ENCODE data around the gene MAP3K1. TPM values are rescaled to one million over a fixed set of nuclear protein-coding genes. Genes with fewer than 3 reads are reported as not detected.

MAP3K1 gene
- total and polyA plus RNA-seq, 9 of the 15 experiments (the other 6 are each of a cell fraction or from before 2014, with no cell fraction given) = 3.9 to 13.9 (median 7.5) TPM

DNA sequence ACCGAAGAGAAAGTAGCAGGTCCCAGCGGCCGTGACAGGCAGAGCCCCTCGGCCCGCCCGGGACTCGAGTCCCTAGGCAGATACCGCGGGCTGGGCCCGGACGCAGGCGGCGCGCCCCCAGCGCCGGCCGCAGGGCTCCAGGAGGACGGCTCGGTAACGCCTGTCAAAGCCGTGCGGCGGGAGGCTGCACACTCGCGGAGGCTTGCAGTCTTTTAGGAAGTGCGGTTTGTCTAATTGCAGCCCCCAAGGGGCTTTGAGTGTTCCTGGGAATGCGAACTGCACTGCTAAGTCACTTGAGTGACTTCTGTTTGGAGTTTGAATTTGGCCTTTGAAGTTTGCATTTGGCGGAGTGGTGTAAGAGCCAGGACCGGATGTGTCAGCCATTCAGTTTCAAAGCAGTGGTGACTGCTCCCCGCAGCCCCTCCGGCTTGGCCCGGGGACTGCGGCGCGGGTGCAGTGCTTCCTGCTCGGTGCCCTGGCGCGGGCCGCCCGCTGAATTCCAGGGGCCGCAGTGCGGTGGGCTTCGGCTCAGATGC is 1.3 kb downstream of the MAP3K1 start (continued):
- TF ChIP-seq, protein P1, sequence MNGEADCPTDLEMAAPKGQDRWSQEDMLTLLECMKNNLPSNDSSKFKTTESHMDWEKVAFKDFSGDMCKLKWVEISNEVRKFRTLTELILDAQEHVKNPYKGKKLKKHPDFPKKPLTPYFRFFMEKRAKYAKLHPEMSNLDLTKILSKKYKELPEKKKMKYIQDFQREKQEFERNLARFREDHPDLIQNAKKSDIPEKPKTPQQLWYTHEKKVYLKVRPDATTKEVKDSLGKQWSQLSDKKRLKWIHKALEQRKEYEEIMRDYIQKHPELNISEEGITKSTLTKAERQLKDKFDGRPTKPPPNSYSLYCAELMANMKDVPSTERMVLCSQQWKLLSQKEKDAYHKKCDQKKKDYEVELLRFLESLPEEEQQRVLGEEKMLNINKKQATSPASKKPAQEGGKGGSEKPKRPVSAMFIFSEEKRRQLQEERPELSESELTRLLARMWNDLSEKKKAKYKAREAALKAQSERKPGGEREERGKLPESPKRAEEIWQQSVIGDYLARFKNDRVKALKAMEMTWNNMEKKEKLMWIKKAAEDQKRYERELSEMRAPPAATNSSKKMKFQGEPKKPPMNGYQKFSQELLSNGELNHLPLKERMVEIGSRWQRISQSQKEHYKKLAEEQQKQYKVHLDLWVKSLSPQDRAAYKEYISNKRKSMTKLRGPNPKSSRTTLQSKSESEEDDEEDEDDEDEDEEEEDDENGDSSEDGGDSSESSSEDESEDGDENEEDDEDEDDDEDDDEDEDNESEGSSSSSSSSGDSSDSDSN (IDR thresholded peaks at IDR 0.05; ENCODE audit: borderline replicate concordance in 1 of 2, low read depth in 2 of 2, low read length in 2 of 2) = peak; percentile 94 to 96
- 0 out of 2 replicates have a peak, but pooled peaks have one; percentile 9 for TF ChIP-seq FOXP1 (CRISPR knock-in tag; IDR thresholded peaks at IDR 0.05)
- no peak for TF ChIP-seq NR2C1 (IDR thresholded peaks at IDR 0.05)
- TF ChIP-seq NR2C1 (tag; IDR thresholded peaks at IDR 0.05) = no peak
- TF ChIP-seq HDAC1 (IDR thresholded peaks at IDR 0.05) = peak in 1 of 2 experiments; percentile 73; a peak in 1 of 4 replicates
- TF ChIP-seq, protein P2, sequence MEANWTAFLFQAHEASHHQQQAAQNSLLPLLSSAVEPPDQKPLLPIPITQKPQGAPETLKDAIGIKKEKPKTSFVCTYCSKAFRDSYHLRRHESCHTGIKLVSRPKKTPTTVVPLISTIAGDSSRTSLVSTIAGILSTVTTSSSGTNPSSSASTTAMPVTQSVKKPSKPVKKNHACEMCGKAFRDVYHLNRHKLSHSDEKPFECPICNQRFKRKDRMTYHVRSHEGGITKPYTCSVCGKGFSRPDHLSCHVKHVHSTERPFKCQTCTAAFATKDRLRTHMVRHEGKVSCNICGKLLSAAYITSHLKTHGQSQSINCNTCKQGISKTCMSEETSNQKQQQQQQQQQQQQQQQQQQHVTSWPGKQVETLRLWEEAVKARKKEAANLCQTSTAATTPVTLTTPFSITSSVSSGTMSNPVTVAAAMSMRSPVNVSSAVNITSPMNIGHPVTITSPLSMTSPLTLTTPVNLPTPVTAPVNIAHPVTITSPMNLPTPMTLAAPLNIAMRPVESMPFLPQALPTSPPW (CRISPR knock-in tag; IDR thresholded peaks at IDR 0.05) = no peak
- TF ChIP-seq, protein P3, sequence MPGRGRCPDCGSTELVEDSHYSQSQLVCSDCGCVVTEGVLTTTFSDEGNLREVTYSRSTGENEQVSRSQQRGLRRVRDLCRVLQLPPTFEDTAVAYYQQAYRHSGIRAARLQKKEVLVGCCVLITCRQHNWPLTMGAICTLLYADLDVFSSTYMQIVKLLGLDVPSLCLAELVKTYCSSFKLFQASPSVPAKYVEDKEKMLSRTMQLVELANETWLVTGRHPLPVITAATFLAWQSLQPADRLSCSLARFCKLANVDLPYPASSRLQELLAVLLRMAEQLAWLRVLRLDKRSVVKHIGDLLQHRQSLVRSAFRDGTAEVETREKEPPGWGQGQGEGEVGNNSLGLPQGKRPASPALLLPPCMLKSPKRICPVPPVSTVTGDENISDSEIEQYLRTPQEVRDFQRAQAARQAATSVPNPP (IDR thresholded peaks at IDR 0.05; ENCODE audit: borderline replicate concordance, insufficient read depth, insufficient read length) = no peak
- TF ChIP-seq ZNF764 (CRISPR knock-in tag; IDR thresholded peaks at IDR 0.05; ENCODE audit: low read depth) = no peak
- TF ChIP-seq, protein P4, sequence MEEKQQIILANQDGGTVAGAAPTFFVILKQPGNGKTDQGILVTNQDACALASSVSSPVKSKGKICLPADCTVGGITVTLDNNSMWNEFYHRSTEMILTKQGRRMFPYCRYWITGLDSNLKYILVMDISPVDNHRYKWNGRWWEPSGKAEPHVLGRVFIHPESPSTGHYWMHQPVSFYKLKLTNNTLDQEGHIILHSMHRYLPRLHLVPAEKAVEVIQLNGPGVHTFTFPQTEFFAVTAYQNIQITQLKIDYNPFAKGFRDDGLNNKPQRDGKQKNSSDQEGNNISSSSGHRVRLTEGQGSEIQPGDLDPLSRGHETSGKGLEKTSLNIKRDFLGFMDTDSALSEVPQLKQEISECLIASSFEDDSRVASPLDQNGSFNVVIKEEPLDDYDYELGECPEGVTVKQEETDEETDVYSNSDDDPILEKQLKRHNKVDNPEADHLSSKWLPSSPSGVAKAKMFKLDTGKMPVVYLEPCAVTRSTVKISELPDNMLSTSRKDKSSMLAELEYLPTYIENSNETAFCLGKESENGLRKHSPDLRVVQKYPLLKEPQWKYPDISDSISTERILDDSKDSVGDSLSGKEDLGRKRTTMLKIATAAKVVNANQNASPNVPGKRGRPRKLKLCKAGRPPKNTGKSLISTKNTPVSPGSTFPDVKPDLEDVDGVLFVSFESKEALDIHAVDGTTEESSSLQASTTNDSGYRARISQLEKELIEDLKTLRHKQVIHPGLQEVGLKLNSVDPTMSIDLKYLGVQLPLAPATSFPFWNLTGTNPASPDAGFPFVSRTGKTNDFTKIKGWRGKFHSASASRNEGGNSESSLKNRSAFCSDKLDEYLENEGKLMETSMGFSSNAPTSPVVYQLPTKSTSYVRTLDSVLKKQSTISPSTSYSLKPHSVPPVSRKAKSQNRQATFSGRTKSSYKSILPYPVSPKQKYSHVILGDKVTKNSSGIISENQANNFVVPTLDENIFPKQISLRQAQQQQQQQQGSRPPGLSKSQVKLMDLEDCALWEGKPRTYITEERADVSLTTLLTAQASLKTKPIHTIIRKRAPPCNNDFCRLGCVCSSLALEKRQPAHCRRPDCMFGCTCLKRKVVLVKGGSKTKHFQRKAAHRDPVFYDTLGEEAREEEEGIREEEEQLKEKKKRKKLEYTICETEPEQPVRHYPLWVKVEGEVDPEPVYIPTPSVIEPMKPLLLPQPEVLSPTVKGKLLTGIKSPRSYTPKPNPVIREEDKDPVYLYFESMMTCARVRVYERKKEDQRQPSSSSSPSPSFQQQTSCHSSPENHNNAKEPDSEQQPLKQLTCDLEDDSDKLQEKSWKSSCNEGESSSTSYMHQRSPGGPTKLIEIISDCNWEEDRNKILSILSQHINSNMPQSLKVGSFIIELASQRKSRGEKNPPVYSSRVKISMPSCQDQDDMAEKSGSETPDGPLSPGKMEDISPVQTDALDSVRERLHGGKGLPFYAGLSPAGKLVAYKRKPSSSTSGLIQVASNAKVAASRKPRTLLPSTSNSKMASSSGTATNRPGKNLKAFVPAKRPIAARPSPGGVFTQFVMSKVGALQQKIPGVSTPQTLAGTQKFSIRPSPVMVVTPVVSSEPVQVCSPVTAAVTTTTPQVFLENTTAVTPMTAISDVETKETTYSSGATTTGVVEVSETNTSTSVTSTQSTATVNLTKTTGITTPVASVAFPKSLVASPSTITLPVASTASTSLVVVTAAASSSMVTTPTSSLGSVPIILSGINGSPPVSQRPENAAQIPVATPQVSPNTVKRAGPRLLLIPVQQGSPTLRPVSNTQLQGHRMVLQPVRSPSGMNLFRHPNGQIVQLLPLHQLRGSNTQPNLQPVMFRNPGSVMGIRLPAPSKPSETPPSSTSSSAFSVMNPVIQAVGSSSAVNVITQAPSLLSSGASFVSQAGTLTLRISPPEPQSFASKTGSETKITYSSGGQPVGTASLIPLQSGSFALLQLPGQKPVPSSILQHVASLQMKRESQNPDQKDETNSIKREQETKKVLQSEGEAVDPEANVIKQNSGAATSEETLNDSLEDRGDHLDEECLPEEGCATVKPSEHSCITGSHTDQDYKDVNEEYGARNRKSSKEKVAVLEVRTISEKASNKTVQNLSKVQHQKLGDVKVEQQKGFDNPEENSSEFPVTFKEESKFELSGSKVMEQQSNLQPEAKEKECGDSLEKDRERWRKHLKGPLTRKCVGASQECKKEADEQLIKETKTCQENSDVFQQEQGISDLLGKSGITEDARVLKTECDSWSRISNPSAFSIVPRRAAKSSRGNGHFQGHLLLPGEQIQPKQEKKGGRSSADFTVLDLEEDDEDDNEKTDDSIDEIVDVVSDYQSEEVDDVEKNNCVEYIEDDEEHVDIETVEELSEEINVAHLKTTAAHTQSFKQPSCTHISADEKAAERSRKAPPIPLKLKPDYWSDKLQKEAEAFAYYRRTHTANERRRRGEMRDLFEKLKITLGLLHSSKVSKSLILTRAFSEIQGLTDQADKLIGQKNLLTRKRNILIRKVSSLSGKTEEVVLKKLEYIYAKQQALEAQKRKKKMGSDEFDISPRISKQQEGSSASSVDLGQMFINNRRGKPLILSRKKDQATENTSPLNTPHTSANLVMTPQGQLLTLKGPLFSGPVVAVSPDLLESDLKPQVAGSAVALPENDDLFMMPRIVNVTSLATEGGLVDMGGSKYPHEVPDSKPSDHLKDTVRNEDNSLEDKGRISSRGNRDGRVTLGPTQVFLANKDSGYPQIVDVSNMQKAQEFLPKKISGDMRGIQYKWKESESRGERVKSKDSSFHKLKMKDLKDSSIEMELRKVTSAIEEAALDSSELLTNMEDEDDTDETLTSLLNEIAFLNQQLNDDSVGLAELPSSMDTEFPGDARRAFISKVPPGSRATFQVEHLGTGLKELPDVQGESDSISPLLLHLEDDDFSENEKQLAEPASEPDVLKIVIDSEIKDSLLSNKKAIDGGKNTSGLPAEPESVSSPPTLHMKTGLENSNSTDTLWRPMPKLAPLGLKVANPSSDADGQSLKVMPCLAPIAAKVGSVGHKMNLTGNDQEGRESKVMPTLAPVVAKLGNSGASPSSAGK (IDR thresholded peaks at IDR 0.05) = no peak
- no peak for TF ChIP-seq SP2 (IDR thresholded peaks at IDR 0.05; ENCODE audit: extremely low read depth, low read depth, low read length, poor library complexity, severe bottlenecking)
